HTERT RPE-1 (cell line): Measurements from ENCODE around the gene ARL6IP1.
"Not testable (repeated sequence)": the region's sequence is repeated elsewhere in the genome, so short reads cannot be mapped to it uniquely, and the experiment has no call there.

ENCODE experiments used
- in situ Hi-C: fragments of 300-500 bp; cut with MboI; formaldehyde crosslinking; loops from 4 replicates; pipeline ENCODE4 v1.14.3; 2020; ENCODE audit warnings: low sequenced_read_pairs

The ARL6IP1 gene

GRCh38 chr16:18800293-18800692, 1.1 kb downstream of the ARL6IP1 start:
- in situ Hi-C loops, result no loop called here

GRCh38 chr16:18799500-18799899, 1.8 kb downstream of the ARL6IP1 start:
- in situ Hi-C loops, result no loop called here

- in situ Hi-C loops, result no loop called here
Measured at GRCh38 chr16:18797746-18798145, 3.6 kb downstream of the ARL6IP1 start.

GRCh38 chr16:18796377-18796776, 5.0 kb downstream of the ARL6IP1 start:
- in situ Hi-C loops, result no loop called here

GRCh38 chr16:18792836-18793433, 8.4 kb downstream of the ARL6IP1 start:
- in situ Hi-C loops, result no loop called here

- in situ Hi-C loops, result no loop called here
Measured at GRCh38 chr16:18789850-18790706, 11.3 kb downstream of the ARL6IP1 start, which contains the start of gene RPS15A. Gene RPS15A, minus strand, starts transcription at chr16:18790334. Its CDS starts 1,221 bp downstream, at chr16:18789113.

- in situ Hi-C loops, result no loop called here
Measured at GRCh38 chr16:18789515-18789849, 11.9 kb downstream of the ARL6IP1 start.

- in situ Hi-C loops, result no loop called here
Measured at GRCh38 chr16:18788828-18789514, 12.4 kb downstream of the ARL6IP1 start.

- in situ Hi-C loops, result no loop called here
Measured at GRCh38 chr16:18784917-18785623, 16.3 kb downstream of the ARL6IP1 start.

GRCh38 chr16:18783430-18784341, 17.7 kb downstream of the ARL6IP1 start:
- in situ Hi-C loops, result no loop called here

- in situ Hi-C loops, result no loop called here
Measured at GRCh38 chr16:18782697-18783429, 18.5 kb downstream of the ARL6IP1 start.

- in situ Hi-C loops, result not testable (repeated sequence)
Measured at GRCh38 chr16:18781232-18781631, 20.1 kb downstream of the ARL6IP1 start.

- in situ Hi-C loops, result not testable (repeated sequence)
Measured at GRCh38 chr16:18780460-18781026, 20.8 kb downstream of the ARL6IP1 start.

GRCh38 chr16:18777664-18778063, 23.7 kb downstream of the ARL6IP1 start:
- in situ Hi-C loops, result not testable (repeated sequence)

GRCh38 chr16:18776334-18776733, 25.0 kb downstream of the ARL6IP1 start:
- in situ Hi-C loops, result not testable (repeated sequence)

- in situ Hi-C loops, result not testable (repeated sequence)
Measured at GRCh38 chr16:18774651-18775050, 26.7 kb downstream of the ARL6IP1 start.

- in situ Hi-C loops, result not testable (repeated sequence)
Measured at GRCh38 chr16:18772171-18772570, 29.2 kb downstream of the ARL6IP1 start.

- in situ Hi-C loops, result not testable (repeated sequence)
Measured at GRCh38 chr16:18770336-18770962, 30.9 kb downstream of the ARL6IP1 start.

- in situ Hi-C loops, result not testable (repeated sequence)
Measured at GRCh38 chr16:18767217-18767616, 34.1 kb downstream of the ARL6IP1 start.
